Activated T-helper 17 cell treated with anti-CD3 and anti-CD28 coated beads, Interleukin-2, amount 50 U/mL, for 72 hours (primary cell): ENCODE data around the gene SLC5A10. TPM values are rescaled to one million over a fixed set of nuclear protein-coding genes. Genes with fewer than 3 reads are reported as not detected.

ENCODE experiments used
- ATAC-seq: fragments of 150-1000 bp; cut with Tn5 transposase; replicated peaks from 2 replicates; pipeline ENCODE4 v1.10.0; 2021; ENCODE audit warnings: mild to moderate bottlenecking, moderate library complexity
- H3K27ac Mint-ChIP-seq: one replicate; pipeline ENCODE4 v1.8.0; 2022; ENCODE audit warnings: mixed read lengths
- H3K27me3 Mint-ChIP-seq: one replicate; pipeline ENCODE4 v1.8.0; 2022; ENCODE audit warnings: mixed read lengths
- H3K36me3 Mint-ChIP-seq: one replicate; pipeline ENCODE4 v1.8.0; 2022; ENCODE audit warnings: low read depth, mild to moderate bottlenecking, mixed read lengths
- H3K4me1 Mint-ChIP-seq: one replicate; pipeline ENCODE4 v1.8.0; 2022; ENCODE audit warnings: mixed read lengths
- H3K4me3 Mint-ChIP-seq: one replicate; pipeline ENCODE4 v1.8.0; 2022; ENCODE audit warnings: mild to moderate bottlenecking, mixed read lengths
- H3K9me3 Mint-ChIP-seq: one replicate; pipeline ENCODE4 v1.8.0; 2022; ENCODE audit warnings: mixed read lengths
- total RNA-seq, 2 donors: library from RNA; stranded (reverse); gene quantifications; one replicate each; pipeline ENCODE4 v1.2.3, GENCODE V29; 2022

The SLC5A10 gene
- total RNA-seq, 2 donors from 2014 or later: not detected

GRCh38 chr17:19005137-19005773 is 53.3 kb downstream of the SLC5A10 start:
- peaks cover 12% of the 10 kb centered on the region for H3K4me1 Mint-ChIP-seq
- ATAC-seq: peak; percentile 14
- H3K27me3 Mint-ChIP-seq: no peaks in the 10 kb centered on the region
- no peaks in the 10 kb centered on the region for H3K9me3 Mint-ChIP-seq
- H3K4me3 Mint-ChIP-seq: peak overlapping the region; percentile 77
- H3K36me3 Mint-ChIP-seq: peaks cover 23% of the 10 kb centered on the region
- peak overlapping the region; percentile 82 for H3K27ac Mint-ChIP-seq

GRCh38 chr17:19005789-19006430 is 53.9 kb downstream of the SLC5A10 start:
- ATAC-seq: no peak
- Mint-ChIP-seq H3K4me3 (peak overlapping the region; percentile 21), H3K36me3 (peaks cover 23% of the 10 kb centered on the region), H3K4me1 (peaks cover 12% of the 10 kb centered on the region), H3K9me3 (no peaks in the 10 kb centered on the region), H3K27ac (no peak overlapping the region), H3K27me3 (no peaks in the 10 kb centered on the region)

GRCh38 chr17:19006698-19007097 is 54.7 kb downstream of the SLC5A10 start:
- no peak overlapping the region for H3K4me3 Mint-ChIP-seq
- H3K27ac Mint-ChIP-seq: no peak overlapping the region
- no peaks in the 10 kb centered on the region for H3K27me3 Mint-ChIP-seq
- H3K36me3 Mint-ChIP-seq: peaks cover 23% of the 10 kb centered on the region
- no peaks in the 10 kb centered on the region for H3K9me3 Mint-ChIP-seq
- ATAC-seq: no peak
- peaks cover 12% of the 10 kb centered on the region for H3K4me1 Mint-ChIP-seq

- Mint-ChIP-seq H3K27me3 (no peaks in the 10 kb centered on the region), H3K27ac (peak overlapping the region; percentile 53), H3K36me3 (no peaks in the 10 kb centered on the region), H3K4me3 (no peak overlapping the region), H3K9me3 (no peaks in the 10 kb centered on the region), H3K4me1 (no peaks in the 10 kb centered on the region)
- no peak for ATAC-seq
Observed at GRCh38 chr17:19009970-19010369, 58.0 kb downstream of the SLC5A10 start.

- Mint-ChIP-seq H3K4me1 (no peaks in the 10 kb centered on the region), H3K9me3 (no peaks in the 10 kb centered on the region), H3K27me3 (peaks cover 5% of the 10 kb centered on the region), H3K36me3 (no peaks in the 10 kb centered on the region), H3K4me3 (no peak overlapping the region), H3K27ac (no peak overlapping the region)
- no peak for ATAC-seq
Observed at GRCh38 chr17:19010729-19011505, 59.0 kb downstream of the SLC5A10 start.

- Mint-ChIP-seq H3K27me3 (peaks cover 5% of the 10 kb centered on the region), H3K4me3 (no peak overlapping the region), H3K4me1 (no peaks in the 10 kb centered on the region), H3K36me3 (no peaks in the 10 kb centered on the region), H3K9me3 (no peaks in the 10 kb centered on the region), H3K27ac (no peak overlapping the region)
- no peak for ATAC-seq
Observed at GRCh38 chr17:19011581-19011980, 59.6 kb downstream of the SLC5A10 start.

GRCh38 chr17:19012171-19013080 is 60.5 kb downstream of the SLC5A10 start:
- no peak for ATAC-seq
- Mint-ChIP-seq H3K9me3 (no peaks in the 10 kb centered on the region), H3K4me1 (no peaks in the 10 kb centered on the region), H3K4me3 (no peak overlapping the region), H3K27ac (no peak overlapping the region), H3K36me3 (no peaks in the 10 kb centered on the region), H3K27me3 (peaks cover 5% of the 10 kb centered on the region)

- no peak overlapping the region for H3K4me3 Mint-ChIP-seq
- peaks cover 5% of the 10 kb centered on the region for H3K27me3 Mint-ChIP-seq
- no peaks in the 10 kb centered on the region for H3K36me3 Mint-ChIP-seq
- H3K4me1 Mint-ChIP-seq: no peaks in the 10 kb centered on the region
- no peak overlapping the region for H3K27ac Mint-ChIP-seq
- no peaks in the 10 kb centered on the region for H3K9me3 Mint-ChIP-seq
- ATAC-seq: no peak
Observed at GRCh38 chr17:19013226-19013625, 61.3 kb downstream of the SLC5A10 start.

- Mint-ChIP-seq H3K27me3 (peaks cover 5% of the 10 kb centered on the region), H3K4me1 (no peaks in the 10 kb centered on the region), H3K36me3 (no peaks in the 10 kb centered on the region), H3K27ac (no peak overlapping the region), H3K9me3 (no peaks in the 10 kb centered on the region), H3K4me3 (no peak overlapping the region)
- no peak for ATAC-seq
Observed at GRCh38 chr17:19013806-19014627, 62.1 kb downstream of the SLC5A10 start.

- H3K4me1 Mint-ChIP-seq: no peaks in the 10 kb centered on the region
- no peak overlapping the region for H3K4me3 Mint-ChIP-seq
- H3K27ac Mint-ChIP-seq: no peak overlapping the region
- ATAC-seq: no peak
- H3K27me3 Mint-ChIP-seq: peaks cover 5% of the 10 kb centered on the region
- H3K9me3 Mint-ChIP-seq: no peaks in the 10 kb centered on the region
- H3K36me3 Mint-ChIP-seq: no peaks in the 10 kb centered on the region
Observed at GRCh38 chr17:19014628-19015215, 62.8 kb downstream of the SLC5A10 start.

GRCh38 chr17:19015428-19015827 is 63.5 kb downstream of the SLC5A10 start:
- H3K27me3 Mint-ChIP-seq: peaks cover 5% of the 10 kb centered on the region
- H3K27ac Mint-ChIP-seq: peak overlapping the region; percentile 1
- H3K9me3 Mint-ChIP-seq: no peaks in the 10 kb centered on the region

GRCh38 chr17:19016297-19016696 is 64.3 kb downstream of the SLC5A10 start:
- no peak for ATAC-seq

More at GRCh38 chr17:19015428-19015827, 63.5 kb downstream of the SLC5A10 start:
- Mint-ChIP-seq H3K36me3 (no peaks in the 10 kb centered on the region), H3K4me3 (no peak overlapping the region), H3K4me1 (no peaks in the 10 kb centered on the region)
- ATAC-seq: no peak

GRCh38 chr17:19016881-19017280 is 64.9 kb downstream of the SLC5A10 start:
- ATAC-seq: no peak

More at GRCh38 chr17:19016297-19016696, 64.3 kb downstream of the SLC5A10 start:
- no peak overlapping the region for H3K4me3 Mint-ChIP-seq
- H3K9me3 Mint-ChIP-seq: no peaks in the 10 kb centered on the region
- peaks cover 3% of the 10 kb centered on the region for H3K36me3 Mint-ChIP-seq
- peak overlapping the region; percentile 56 for H3K27ac Mint-ChIP-seq
- H3K27me3 Mint-ChIP-seq: peaks cover 5% of the 10 kb centered on the region
- H3K4me1 Mint-ChIP-seq: no peaks in the 10 kb centered on the region

More at GRCh38 chr17:19016881-19017280, 64.9 kb downstream of the SLC5A10 start:
- H3K9me3 Mint-ChIP-seq: no peaks in the 10 kb centered on the region
- H3K36me3 Mint-ChIP-seq: peaks cover 5% of the 10 kb centered on the region
- no peak overlapping the region for H3K4me3 Mint-ChIP-seq
- H3K27me3 Mint-ChIP-seq: peaks cover 5% of the 10 kb centered on the region
- no peaks in the 10 kb centered on the region for H3K4me1 Mint-ChIP-seq
- H3K27ac Mint-ChIP-seq: peak overlapping the region; percentile 56
